GM20000 (cell line): ENCODE results near the gene PVR.
"Not testable (repeated sequence)": the region's sequence is repeated elsewhere in the genome, so short reads cannot be mapped to it uniquely, and the experiment has no call there.

ENCODE experiments used
- DNase-seq: peaks from one replicate; pipeline ENCODE4 v3.0.0; 2012; ENCODE audit warnings: low spot score
- CTCF ChIP-seq: IDR thresholded peaks from 2 replicates; pipeline ENCODE4 v1.5.1; 2012; ENCODE audit warnings: mild to moderate bottlenecking, control low read depth; ENCODE audit errors: extremely low read depth, missing control alignments

PVR gene

GRCh38 chr19:44682807-44683206 lies 39.1 kb downstream of the PVR start:
- TF ChIP-seq CTCF = no peak

GRCh38 chr19:44683434-44684210 lies 39.9 kb downstream of the PVR start:
- no peak for TF ChIP-seq CTCF
- DNase-seq = no peak

More at GRCh38 chr19:44682807-44683206, 39.1 kb downstream of the PVR start:
- no peak for DNase-seq

GRCh38 chr19:44684396-44684795 lies 40.7 kb downstream of the PVR start:
- DNase-seq = not testable (repeated sequence)

- DNase-seq = no peak
- no peak for TF ChIP-seq CTCF
Measured at GRCh38 chr19:44684892-44685863, 41.5 kb downstream of the PVR start.

GRCh38 chr19:44685877-44686276 lies 42.2 kb downstream of the PVR start:
- DNase-seq = no peak

GRCh38 chr19:44686896-44687295 lies 43.2 kb downstream of the PVR start:
- DNase-seq = no peak
- TF ChIP-seq CTCF = no peak

More at GRCh38 chr19:44685877-44686276, 42.2 kb downstream of the PVR start:
- TF ChIP-seq CTCF = no peak

GRCh38 chr19:44687888-44688287 lies 44.2 kb downstream of the PVR start:
- no peak for TF ChIP-seq CTCF
- DNase-seq = no peak
